ENCODE measurements around the gene KMT5B.

DNA sequence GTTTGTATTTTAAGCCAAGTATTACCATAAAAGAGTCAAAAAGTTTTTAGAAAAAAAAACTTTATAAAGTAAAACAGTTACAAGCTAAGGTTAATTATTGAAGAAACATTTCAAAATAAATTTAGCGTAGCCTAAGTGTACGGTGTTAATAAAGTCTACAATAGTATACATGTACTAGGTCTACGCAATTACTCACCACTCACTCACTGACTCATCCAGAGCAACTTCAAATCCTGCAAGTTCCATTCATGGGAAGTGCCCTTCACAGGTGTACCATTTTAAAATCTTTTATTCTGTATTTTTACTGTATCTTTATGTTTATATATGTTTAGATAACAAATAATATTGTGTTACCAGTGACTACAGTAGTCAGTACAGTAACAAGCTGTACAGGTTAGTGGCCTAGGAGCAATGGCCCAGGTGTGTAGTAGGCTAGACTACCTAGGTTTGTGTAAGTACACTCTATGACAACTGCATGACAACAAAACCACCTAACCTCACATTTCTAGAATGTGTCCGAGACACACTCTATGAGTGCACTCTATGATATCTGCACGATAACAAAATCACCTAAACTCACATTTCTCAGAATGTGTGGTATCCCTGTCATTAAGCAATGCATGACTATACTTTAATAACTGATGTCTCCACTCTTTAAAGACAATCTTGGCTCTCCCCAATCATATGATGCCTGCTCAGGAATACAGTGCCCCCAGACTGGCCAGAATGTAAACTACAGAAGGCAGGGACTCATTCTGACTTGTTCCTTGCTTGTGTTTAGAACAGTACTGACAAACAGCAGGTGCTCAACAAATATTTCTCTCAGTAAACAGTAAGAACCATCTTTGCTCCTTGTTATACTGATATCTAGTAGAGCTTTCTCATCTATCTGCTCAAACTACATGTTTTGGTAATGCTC lies 21.2 kb downstream of the KMT5B start:
- TF ChIP-seq, protein P1, sequence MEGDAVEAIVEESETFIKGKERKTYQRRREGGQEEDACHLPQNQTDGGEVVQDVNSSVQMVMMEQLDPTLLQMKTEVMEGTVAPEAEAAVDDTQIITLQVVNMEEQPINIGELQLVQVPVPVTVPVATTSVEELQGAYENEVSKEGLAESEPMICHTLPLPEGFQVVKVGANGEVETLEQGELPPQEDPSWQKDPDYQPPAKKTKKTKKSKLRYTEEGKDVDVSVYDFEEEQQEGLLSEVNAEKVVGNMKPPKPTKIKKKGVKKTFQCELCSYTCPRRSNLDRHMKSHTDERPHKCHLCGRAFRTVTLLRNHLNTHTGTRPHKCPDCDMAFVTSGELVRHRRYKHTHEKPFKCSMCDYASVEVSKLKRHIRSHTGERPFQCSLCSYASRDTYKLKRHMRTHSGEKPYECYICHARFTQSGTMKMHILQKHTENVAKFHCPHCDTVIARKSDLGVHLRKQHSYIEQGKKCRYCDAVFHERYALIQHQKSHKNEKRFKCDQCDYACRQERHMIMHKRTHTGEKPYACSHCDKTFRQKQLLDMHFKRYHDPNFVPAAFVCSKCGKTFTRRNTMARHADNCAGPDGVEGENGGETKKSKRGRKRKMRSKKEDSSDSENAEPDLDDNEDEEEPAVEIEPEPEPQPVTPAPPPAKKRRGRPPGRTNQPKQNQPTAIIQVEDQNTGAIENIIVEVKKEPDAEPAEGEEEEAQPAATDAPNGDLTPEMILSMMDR (IDR thresholded peaks at IDR 0.05): no peak
- TF ChIP-seq, protein P2, sequence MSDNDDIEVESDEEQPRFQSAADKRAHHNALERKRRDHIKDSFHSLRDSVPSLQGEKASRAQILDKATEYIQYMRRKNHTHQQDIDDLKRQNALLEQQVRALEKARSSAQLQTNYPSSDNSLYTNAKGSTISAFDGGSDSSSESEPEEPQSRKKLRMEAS (IDR thresholded peaks at IDR 0.05): no peak
